Fibroblast of villous mesenchyme (primary cell): ENCODE measurements around the gene AGPAT4. TPM values are rescaled to one million over a fixed set of nuclear protein-coding genes. Genes with fewer than 3 reads are reported as not detected.

Experiments used
- DNase-seq: peaks from one replicate; pipeline ENCODE4 v3.0.0-alpha.2; 2010; ENCODE audit warnings: low read depth
- H3K4me3 ChIP-seq: 2 replicates; pipeline ENCODE4 v1.5.1; 2011; ENCODE audit warnings: low read depth, mild to moderate bottlenecking, low read length
- total RNA-seq: library from RNA; depleted of rRNA; stranded (reverse); fragments of >200 nt; gene quantifications from 2 replicates; pipeline ENCODE4 v1.2.3, GENCODE V29; 2012
- TF ChIP-seq, protein P1 (sequence below): IDR thresholded peaks from 2 replicates; pipeline ENCODE4 v1.5.1; 2012; ENCODE audit warnings: low read depth, mild to moderate bottlenecking, low read length; ENCODE audit not compliant: insufficient read depth

AGPAT4 gene
- total RNA-seq, 1 donor, result 11.2 TPM

DNA sequence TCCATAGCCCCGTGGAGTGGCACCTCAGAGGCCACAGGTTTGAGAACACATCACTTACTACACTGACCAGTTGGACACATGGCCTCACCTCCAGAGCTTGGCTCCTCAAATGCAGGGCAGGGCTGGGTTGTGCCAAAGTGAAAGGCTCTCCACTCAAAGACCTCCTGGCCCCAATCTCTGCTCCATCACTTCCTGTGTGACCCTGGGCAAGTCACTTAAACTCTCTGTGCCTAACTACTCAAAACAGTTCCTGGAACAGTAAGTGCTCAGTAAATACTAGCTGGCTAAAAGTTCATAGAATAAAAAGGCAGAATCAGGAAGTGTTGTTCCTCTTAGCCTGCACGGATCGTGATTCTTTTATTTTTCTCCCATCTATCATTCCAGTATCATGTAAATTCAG, 50.2 kb downstream of the AGPAT4 start:
- DNase-seq, result no peak
- no peak overlapping the region for H3K4me3 ChIP-seq
- TF ChIP-seq, protein P1, sequence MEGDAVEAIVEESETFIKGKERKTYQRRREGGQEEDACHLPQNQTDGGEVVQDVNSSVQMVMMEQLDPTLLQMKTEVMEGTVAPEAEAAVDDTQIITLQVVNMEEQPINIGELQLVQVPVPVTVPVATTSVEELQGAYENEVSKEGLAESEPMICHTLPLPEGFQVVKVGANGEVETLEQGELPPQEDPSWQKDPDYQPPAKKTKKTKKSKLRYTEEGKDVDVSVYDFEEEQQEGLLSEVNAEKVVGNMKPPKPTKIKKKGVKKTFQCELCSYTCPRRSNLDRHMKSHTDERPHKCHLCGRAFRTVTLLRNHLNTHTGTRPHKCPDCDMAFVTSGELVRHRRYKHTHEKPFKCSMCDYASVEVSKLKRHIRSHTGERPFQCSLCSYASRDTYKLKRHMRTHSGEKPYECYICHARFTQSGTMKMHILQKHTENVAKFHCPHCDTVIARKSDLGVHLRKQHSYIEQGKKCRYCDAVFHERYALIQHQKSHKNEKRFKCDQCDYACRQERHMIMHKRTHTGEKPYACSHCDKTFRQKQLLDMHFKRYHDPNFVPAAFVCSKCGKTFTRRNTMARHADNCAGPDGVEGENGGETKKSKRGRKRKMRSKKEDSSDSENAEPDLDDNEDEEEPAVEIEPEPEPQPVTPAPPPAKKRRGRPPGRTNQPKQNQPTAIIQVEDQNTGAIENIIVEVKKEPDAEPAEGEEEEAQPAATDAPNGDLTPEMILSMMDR, result no peak

DNA sequence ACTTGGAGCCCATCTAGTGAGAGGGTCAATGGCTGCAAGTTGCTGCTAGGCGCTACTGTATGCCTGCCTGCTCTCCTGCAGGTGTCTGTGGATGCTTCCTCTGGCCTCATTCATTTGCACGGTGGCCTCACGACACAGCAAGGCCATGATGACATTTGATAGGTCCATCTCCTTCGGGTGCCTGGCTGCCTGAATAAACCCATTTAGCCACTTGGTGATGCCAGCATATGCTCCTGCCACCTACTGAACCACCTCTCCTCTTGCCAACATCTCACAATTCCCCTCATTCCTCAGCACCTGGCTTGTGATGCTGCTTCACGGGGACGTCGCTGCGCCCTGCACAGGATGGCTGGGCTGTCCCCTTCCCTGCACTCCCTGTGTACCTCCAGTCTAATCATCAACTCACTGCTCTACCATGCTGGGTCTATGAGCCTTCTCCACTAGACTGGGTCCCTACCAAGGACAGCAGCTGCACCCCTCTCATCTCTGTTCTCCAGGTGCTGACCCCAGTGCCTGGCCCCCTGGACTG, 51.1 kb downstream of the AGPAT4 start:
- H3K4me3 ChIP-seq, result no peak overlapping the region
- no peak for DNase-seq
- TF ChIP-seq, protein P1, result no peak

DNA sequence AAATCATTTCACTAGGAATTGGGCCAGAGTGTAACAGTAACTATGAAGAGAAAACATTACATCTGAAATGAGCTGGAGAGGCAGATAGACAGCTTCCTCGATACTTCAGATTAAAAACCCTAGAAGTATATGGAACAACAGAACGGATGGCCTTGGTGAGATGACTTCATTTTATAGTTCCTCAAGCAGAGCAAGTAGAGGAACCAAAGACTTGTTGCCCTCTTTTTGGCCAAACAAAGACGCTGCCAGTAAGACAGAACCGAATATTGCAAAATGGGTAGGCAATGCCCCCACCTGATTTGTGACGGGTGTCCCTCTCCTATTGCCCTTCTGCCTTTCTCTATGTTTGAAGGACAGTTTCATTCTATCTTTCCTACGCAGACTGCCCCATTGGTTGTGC, 53.5 kb downstream of the AGPAT4 start:
- DNase-seq, result no peak
- TF ChIP-seq, protein P1, result no peak
- H3K4me3 ChIP-seq, result no peak overlapping the region

DNA sequence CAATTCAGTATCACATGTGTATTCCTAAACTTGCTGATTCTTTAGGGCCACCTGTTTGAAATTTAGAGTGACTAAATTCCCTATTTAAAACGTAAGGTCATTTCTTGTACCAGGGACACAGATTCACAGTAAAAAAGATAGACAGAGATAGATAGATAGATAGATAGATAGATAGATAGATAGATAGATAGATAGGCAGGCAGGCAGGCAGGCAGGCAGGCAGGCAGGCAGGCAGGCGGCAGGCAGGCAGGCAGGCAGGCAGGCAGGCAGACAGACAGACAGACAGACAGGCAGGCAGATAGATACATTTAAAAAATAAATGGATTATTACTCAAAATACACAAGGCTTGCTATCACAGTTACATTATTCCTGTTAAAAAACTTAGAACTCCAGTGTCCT, 54.2 kb downstream of the AGPAT4 start:
- no peak for DNase-seq
- TF ChIP-seq, protein P1, result no peak
- H3K4me3 ChIP-seq, result no peak overlapping the region

DNA sequence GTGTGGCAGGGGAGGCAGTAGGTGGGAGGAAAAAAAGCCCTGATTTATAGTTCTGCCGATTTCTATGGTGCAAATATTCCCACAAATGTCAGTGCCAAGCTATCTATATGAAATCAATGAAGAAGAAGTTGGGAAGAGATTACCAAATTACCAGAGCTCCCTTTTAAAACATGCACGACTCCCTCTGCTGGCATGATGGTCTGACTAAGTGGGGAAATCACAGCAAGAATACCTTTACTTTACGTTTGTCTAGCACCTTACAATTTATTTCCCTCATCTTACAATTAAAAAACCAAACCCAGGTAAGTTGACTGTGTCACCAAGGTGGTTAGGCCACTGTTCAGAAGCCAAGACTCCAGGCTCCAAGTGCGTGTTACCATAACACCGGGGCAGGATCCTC, 55.6 kb downstream of the AGPAT4 start:
- TF ChIP-seq, protein P1, result peak; percentile 23
- DNase-seq, result no peak
- H3K4me3 ChIP-seq, result no peak overlapping the region

DNA sequence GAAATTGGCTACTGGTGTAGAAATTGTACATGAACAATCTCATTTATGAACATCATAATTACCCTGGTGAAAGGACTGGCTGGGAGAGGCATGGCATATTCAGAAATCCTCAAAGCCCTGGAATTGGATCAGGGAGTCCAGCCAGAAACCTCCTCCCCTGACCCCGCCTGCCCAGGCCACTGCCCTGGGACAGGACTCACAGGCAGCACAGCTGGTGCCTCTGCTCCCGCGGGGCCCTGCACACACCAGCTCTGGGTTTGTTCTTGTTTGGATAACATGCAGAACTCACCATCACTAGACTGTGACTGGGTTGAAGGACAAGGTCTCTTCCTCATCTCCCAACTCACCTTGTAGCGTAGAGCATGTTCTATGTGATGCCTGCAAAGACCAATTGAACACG, 56.2 kb downstream of the AGPAT4 start:
- no peak for DNase-seq
- TF ChIP-seq, protein P1, result no peak
- no peak overlapping the region for H3K4me3 ChIP-seq

DNA sequence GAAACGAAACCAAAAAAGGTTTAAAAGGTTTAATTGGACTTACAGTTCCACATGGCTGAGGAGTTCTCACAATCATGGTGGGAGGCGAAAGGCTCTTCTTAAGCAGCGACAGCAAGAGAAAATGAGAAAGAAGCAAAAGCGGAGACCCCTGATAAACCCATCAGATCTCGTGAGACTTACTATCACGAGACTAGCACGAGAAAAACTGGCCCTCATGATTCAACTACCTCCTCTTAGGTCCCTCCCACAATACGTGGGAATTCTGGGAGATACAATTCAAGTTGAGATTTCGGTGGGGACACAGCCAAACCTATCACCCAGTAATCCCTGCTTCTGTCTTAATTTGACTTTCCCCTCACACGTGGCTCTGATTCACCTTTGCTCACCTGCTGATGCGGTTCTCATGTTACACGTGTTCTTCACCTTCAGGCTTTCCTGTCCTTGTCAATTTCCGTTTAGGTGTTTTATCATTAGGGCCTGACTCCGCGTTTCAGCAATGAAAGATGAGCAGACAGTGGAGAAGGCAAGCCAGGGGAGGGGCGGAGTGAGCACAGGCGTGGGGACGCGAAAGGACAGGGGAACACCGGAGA, 57.1 kb downstream of the AGPAT4 start:
- no peak for DNase-seq
- TF ChIP-seq, protein P1, result no peak
- H3K4me3 ChIP-seq, result no peak overlapping the region
